ENCODE results near the gene PNCK.
"Not testable (repeated sequence)": the region's sequence is repeated elsewhere in the genome, so short reads cannot be mapped to it uniquely, and the experiment has no call there.

The PNCK gene

GRCh38 chrX:153697924-153698865 is 24.6 kb upstream of the PNCK start:
- Histone ChIP-seq H3K27ac (ENCODE audit: low read depth, low read length) (no peak overlapping the region), H3K36me3 (ENCODE audit: low read length) (no peaks in the 10 kb centered on the region), H3K4me2 (ENCODE audit: low read depth, low read length, poor library complexity, severe bottlenecking) (no peak overlapping the region), H3K4me3 (ENCODE audit: insufficient read depth, low read length, poor library complexity, severe bottlenecking) (no peak overlapping the region), H3K9ac (ENCODE audit: low read length) (no peak overlapping the region), H3F3A (ENCODE audit: insufficient read depth) (no peaks in the 10 kb centered on the region), H3K27me3 (ENCODE audit: low read length) (no peaks in the 10 kb centered on the region), H3K9me3 (ENCODE audit: insufficient read depth, low read length) (no peaks in the 10 kb centered on the region), H2AFZ (ENCODE audit: low read depth, low read length, severe bottlenecking) (no peak overlapping the region), H3K9me2 (replicated peaks; ENCODE audit: insufficient read depth, low read length) (no peaks in the 10 kb centered on the region), H3K79me2 (ENCODE audit: insufficient read depth, low read length) (no peaks in the 10 kb centered on the region), H4K20me1 (ENCODE audit: low read depth, low read length) (no peaks in the 10 kb centered on the region)
- TF ChIP-seq, protein P1, sequence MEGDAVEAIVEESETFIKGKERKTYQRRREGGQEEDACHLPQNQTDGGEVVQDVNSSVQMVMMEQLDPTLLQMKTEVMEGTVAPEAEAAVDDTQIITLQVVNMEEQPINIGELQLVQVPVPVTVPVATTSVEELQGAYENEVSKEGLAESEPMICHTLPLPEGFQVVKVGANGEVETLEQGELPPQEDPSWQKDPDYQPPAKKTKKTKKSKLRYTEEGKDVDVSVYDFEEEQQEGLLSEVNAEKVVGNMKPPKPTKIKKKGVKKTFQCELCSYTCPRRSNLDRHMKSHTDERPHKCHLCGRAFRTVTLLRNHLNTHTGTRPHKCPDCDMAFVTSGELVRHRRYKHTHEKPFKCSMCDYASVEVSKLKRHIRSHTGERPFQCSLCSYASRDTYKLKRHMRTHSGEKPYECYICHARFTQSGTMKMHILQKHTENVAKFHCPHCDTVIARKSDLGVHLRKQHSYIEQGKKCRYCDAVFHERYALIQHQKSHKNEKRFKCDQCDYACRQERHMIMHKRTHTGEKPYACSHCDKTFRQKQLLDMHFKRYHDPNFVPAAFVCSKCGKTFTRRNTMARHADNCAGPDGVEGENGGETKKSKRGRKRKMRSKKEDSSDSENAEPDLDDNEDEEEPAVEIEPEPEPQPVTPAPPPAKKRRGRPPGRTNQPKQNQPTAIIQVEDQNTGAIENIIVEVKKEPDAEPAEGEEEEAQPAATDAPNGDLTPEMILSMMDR (IDR thresholded peaks at IDR 0.05; ENCODE audit: insufficient read depth, low read length, poor library complexity, severe bottlenecking) = no peak
- no peak for TF ChIP-seq EZH2phosphoT487 (conservative IDR thresholded peaks at IDR 0.05; ENCODE audit: low read length)

DNA sequence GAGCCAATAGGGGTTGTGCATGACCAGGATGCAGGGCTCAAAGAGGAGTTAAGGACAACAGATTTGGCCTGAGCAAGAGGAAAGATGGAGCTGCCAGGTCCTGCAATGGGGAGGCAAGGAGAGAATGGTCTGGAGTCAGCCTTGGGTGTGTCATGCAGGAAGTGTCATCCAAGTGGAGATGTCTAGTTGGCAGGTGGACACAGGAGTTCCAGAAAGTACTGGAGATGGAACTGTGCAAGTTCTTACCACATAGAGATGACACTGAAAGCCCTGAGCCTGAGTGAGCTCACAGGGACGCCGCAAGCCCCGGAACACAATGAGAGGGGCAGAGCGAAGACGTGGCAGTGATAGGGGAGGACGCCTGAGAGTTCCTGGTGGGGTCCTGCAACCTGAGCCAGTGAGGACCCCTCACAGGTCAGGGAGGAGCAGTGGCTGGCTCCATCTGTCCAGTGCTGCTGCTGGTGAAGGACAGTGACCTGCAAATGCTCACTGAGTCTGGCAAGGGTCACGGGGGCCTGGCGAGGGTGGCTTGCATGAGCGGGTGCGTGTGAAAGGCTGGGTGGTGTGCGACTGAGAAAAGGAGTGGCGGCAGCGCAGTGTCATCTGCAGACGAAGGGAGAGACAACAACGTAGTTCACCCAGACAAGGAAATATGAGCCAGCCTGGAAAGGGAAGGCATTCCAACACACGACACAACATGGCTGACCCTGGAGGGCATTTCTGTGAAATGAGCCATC is 23.5 kb upstream of the PNCK start:
- not testable (repeated sequence) for H3K27me3 ChIP-seq (ENCODE audit: low read length); H3K9me2 ChIP-seq (replicated peaks; ENCODE audit: insufficient read depth, low read length); H3K79me2 ChIP-seq (ENCODE audit: insufficient read depth, low read length); H2AFZ ChIP-seq (ENCODE audit: low read depth, low read length, severe bottlenecking); H3K9ac ChIP-seq (ENCODE audit: low read length); H3K4me2 ChIP-seq (ENCODE audit: low read depth, low read length, poor library complexity, severe bottlenecking); H3K36me3 ChIP-seq (ENCODE audit: low read length); H3K27ac ChIP-seq (ENCODE audit: low read depth, low read length); H3F3A ChIP-seq (ENCODE audit: insufficient read depth); H3K4me3 ChIP-seq (ENCODE audit: insufficient read depth, low read length, poor library complexity, severe bottlenecking); H4K20me1 ChIP-seq (ENCODE audit: low read depth, low read length); H3K9me3 ChIP-seq (ENCODE audit: insufficient read depth, low read length)

- not testable (repeated sequence) for H3K27me3 ChIP-seq (ENCODE audit: low read length); H3K4me3 ChIP-seq (ENCODE audit: insufficient read depth, low read length, poor library complexity, severe bottlenecking); H3K36me3 ChIP-seq (ENCODE audit: low read length); H3K9me2 ChIP-seq (replicated peaks; ENCODE audit: insufficient read depth, low read length); H2AFZ ChIP-seq (ENCODE audit: low read depth, low read length, severe bottlenecking); H4K20me1 ChIP-seq (ENCODE audit: low read depth, low read length); H3F3A ChIP-seq (ENCODE audit: insufficient read depth); H3K9ac ChIP-seq (ENCODE audit: low read length); H3K79me2 ChIP-seq (ENCODE audit: insufficient read depth, low read length); H3K27ac ChIP-seq (ENCODE audit: low read depth, low read length); H3K4me2 ChIP-seq (ENCODE audit: low read depth, low read length, poor library complexity, severe bottlenecking); H3K9me3 ChIP-seq (ENCODE audit: insufficient read depth, low read length)
These were observed 22.9 kb upstream of the PNCK start for GRCh38 chrX:153696538-153696937.

GRCh38 chrX:153696100-153696499 is 22.5 kb upstream of the PNCK start:
- Histone ChIP-seq H3K27ac (ENCODE audit: low read depth, low read length) (no peak overlapping the region), H3K9ac (ENCODE audit: low read length) (no peak overlapping the region), H3K9me2 (replicated peaks; ENCODE audit: insufficient read depth, low read length) (no peaks in the 10 kb centered on the region), H3K36me3 (ENCODE audit: low read length) (no peaks in the 10 kb centered on the region), H3K79me2 (ENCODE audit: insufficient read depth, low read length) (no peaks in the 10 kb centered on the region), H2AFZ (ENCODE audit: low read depth, low read length, severe bottlenecking) (no peak overlapping the region), H4K20me1 (ENCODE audit: low read depth, low read length) (no peaks in the 10 kb centered on the region), H3K9me3 (ENCODE audit: insufficient read depth, low read length) (no peaks in the 10 kb centered on the region), H3K4me2 (ENCODE audit: low read depth, low read length, poor library complexity, severe bottlenecking) (no peak overlapping the region), H3F3A (ENCODE audit: insufficient read depth) (no peaks in the 10 kb centered on the region), H3K27me3 (ENCODE audit: low read length) (no peaks in the 10 kb centered on the region), H3K4me3 (ENCODE audit: insufficient read depth, low read length, poor library complexity, severe bottlenecking) (no peak overlapping the region)
- TF ChIP-seq EZH2phosphoT487 (conservative IDR thresholded peaks at IDR 0.05; ENCODE audit: low read length) = no peak
- TF ChIP-seq, protein P1 (IDR thresholded peaks at IDR 0.05; ENCODE audit: insufficient read depth, low read length, poor library complexity, severe bottlenecking) = no peak

Data from SU-DHL-6 (cell line).